Neural crest cell (in vitro differentiated cells): ENCODE measurements around the gene MRPS18A. TPM values are rescaled to one million over a fixed set of nuclear protein-coding genes. Genes with fewer than 3 reads are reported as not detected.

Experiments used
- DNase-seq: peaks from one replicate; pipeline ENCODE4 v3.0.0; 2021; ENCODE audit warnings: low read depth, mixed read lengths, low spot score
- H3K27ac Mint-ChIP-seq: one replicate; pipeline ENCODE4 v1.8.0; 2021; ENCODE audit warnings: mild to moderate bottlenecking, mixed read lengths; ENCODE audit not compliant: unreplicated experiment
- H3K27me3 Mint-ChIP-seq: 2 replicates; pipeline ENCODE4 v1.8.0; 2021; ENCODE audit warnings: low read depth, mild to moderate bottlenecking, mixed read lengths
- H3K36me3 Mint-ChIP-seq: 2 replicates; pipeline ENCODE4 v1.8.0; 2021; ENCODE audit warnings: low read depth, mild to moderate bottlenecking, mixed read lengths
- H3K4me1 Mint-ChIP-seq: 2 replicates; pipeline ENCODE4 v1.8.0; 2021; ENCODE audit warnings: mixed read lengths
- H3K4me3 Mint-ChIP-seq: one replicate; pipeline ENCODE4 v1.8.0; 2021; ENCODE audit warnings: mild to moderate bottlenecking, mixed read lengths
- H3K9me3 Mint-ChIP-seq: 2 replicates; pipeline ENCODE4 v1.8.0; 2021; ENCODE audit warnings: mixed read lengths
- CTCF ChIP-seq: fragments of 200-600 bp; sonication (generic); conservative IDR thresholded peaks from 2 replicates; pipeline ENCODE4 v1.5.0; 2021; ENCODE audit warnings: antibody characterized with exemption, mild to moderate bottlenecking
- total RNA-seq: library from RNA; stranded (reverse); gene quantifications from 2 replicates; pipeline ENCODE4 v1.2.1, GENCODE V29; 2021

MRPS18A gene
- total RNA-seq, 1 donor from 2014 or later = 49.5 TPM

- H3K4me3 Mint-ChIP-seq = no peak overlapping the region
- H3K9me3 Mint-ChIP-seq = no peaks in the 10 kb centered on the region
- peaks cover 37% of the 10 kb centered on the region for H3K4me1 Mint-ChIP-seq
- no peaks in the 10 kb centered on the region for H3K36me3 Mint-ChIP-seq
- peaks cover 1% of the 10 kb centered on the region for H3K27me3 Mint-ChIP-seq
- DNase-seq = no peak
- no peak for TF ChIP-seq CTCF
- peak overlapping the region; percentile 62 for H3K27ac Mint-ChIP-seq
These were observed 7.8 kb upstream of the MRPS18A start for GRCh38 chr6:43695215-43695966.

GRCh38 chr6:43689421-43689820, 1.8 kb upstream of the MRPS18A start:
- H3K4me1 Mint-ChIP-seq = peaks cover 27% of the 10 kb centered on the region
- H3K4me3 Mint-ChIP-seq = peak overlapping the region; percentile 65
- no peak overlapping the region for H3K27ac Mint-ChIP-seq
- DNase-seq = no peak
- no peaks in the 10 kb centered on the region for H3K36me3 Mint-ChIP-seq
- TF ChIP-seq CTCF = no peak
- H3K9me3 Mint-ChIP-seq = no peaks in the 10 kb centered on the region
- H3K27me3 Mint-ChIP-seq = peaks cover 12% of the 10 kb centered on the region

- Mint-ChIP-seq H3K9me3 (no peaks in the 10 kb centered on the region), H3K27me3 (peaks cover 12% of the 10 kb centered on the region), H3K27ac (peak overlapping the region; percentile 94), H3K4me1 (peaks cover 30% of the 10 kb centered on the region), H3K4me3 (peak overlapping the region; percentile 94), H3K36me3 (no peaks in the 10 kb centered on the region)
- TF ChIP-seq CTCF = no peak
- no peak for DNase-seq
These were observed 533 bp downstream of the MRPS18A start for GRCh38 chr6:43687079-43687436.

GRCh38 chr6:43683708-43684455, 3.7 kb downstream of the MRPS18A start:
- H3K4me1 Mint-ChIP-seq = peaks cover 30% of the 10 kb centered on the region
- no peak for DNase-seq
- no peak overlapping the region for H3K27ac Mint-ChIP-seq
- H3K27me3 Mint-ChIP-seq = peaks cover 3% of the 10 kb centered on the region
- no peaks in the 10 kb centered on the region for H3K36me3 Mint-ChIP-seq
- no peaks in the 10 kb centered on the region for H3K9me3 Mint-ChIP-seq
- peak overlapping the region; percentile 64 for H3K4me3 Mint-ChIP-seq
- no peak for TF ChIP-seq CTCF

- no peak for DNase-seq
- Mint-ChIP-seq H3K9me3 (no peaks in the 10 kb centered on the region), H3K4me3 (no peak overlapping the region), H3K36me3 (no peaks in the 10 kb centered on the region), H3K27me3 (peaks cover 3% of the 10 kb centered on the region), H3K4me1 (peaks cover 25% of the 10 kb centered on the region), H3K27ac (no peak overlapping the region)
- TF ChIP-seq CTCF = no peak
These were observed 4.7 kb downstream of the MRPS18A start for GRCh38 chr6:43682724-43683429.
